WI38 (cell line): ENCODE results near the gene ICOSLG.
"Not testable (repeated sequence)": the region's sequence is repeated elsewhere in the genome, so short reads cannot be mapped to it uniquely, and the experiment has no call there.

Experiments used
- H3K4me3 ChIP-seq: 2 replicates; pipeline ENCODE4 v1.5.1; 2011; ENCODE audit warnings: low read depth, mild to moderate bottlenecking, control low read depth, low read length
- CTCF ChIP-seq: IDR thresholded peaks from 2 replicates; pipeline ENCODE4 v1.5.1; 2012; ENCODE audit warnings: low read depth, mild to moderate bottlenecking, control low read depth, low read length

Gene ICOSLG

GRCh38 chr21:44240842-44241241, at the start of gene ICOSLG:
ICOSLG (minus strand) TSS chr21:44240943; CDS start chr21:44240817, 126 bp downstream.
- not testable (repeated sequence) for H3K4me3 ChIP-seq

- TF ChIP-seq CTCF = no peak
Observed at GRCh38 chr21:44289381-44290010, 48.8 kb upstream of the ICOSLG start.

GRCh38 chr21:44288251-44289110, 47.7 kb upstream of the ICOSLG start:
- no peak for TF ChIP-seq CTCF

More at GRCh38 chr21:44289381-44290010, 48.8 kb upstream of the ICOSLG start:
- H3K4me3 ChIP-seq = no peak overlapping the region

GRCh38 chr21:44286716-44287632, 46.2 kb upstream of the ICOSLG start:
- no peak overlapping the region for H3K4me3 ChIP-seq
- no peak for TF ChIP-seq CTCF

More at GRCh38 chr21:44288251-44289110, 47.7 kb upstream of the ICOSLG start:
- H3K4me3 ChIP-seq = no peak overlapping the region

GRCh38 chr21:44286086-44286715, 45.5 kb upstream of the ICOSLG start:
- TF ChIP-seq CTCF = no peak
- no peak overlapping the region for H3K4me3 ChIP-seq

GRCh38 chr21:44285138-44285992, 44.6 kb upstream of the ICOSLG start, which contains the start of gene AIRE:
AIRE (plus strand) TSS chr21:44285876; CDS start chr21:44286007, 131 bp downstream.
- H3K4me3 ChIP-seq = no peak within 1 kb of the TSS
- no peak for TF ChIP-seq CTCF
